22Rv1 (cell line): Measurements from ENCODE around the gene PRKD1.

Source experiments
- H3K27ac ChIP-seq: fragments of 450-650 bp; 2 replicates; pipeline ENCODE4 v1.5.1; 2017
- CTCF ChIP-seq: fragments of 450-650 bp; IDR thresholded peaks from 2 replicates; pipeline ENCODE4 v1.5.1; 2017; ENCODE audit warnings: mild to moderate bottlenecking
- ZFX ChIP-seq: fragments of 450-650 bp; IDR thresholded peaks from 2 replicates; pipeline ENCODE4 v1.6.1; 2017; ENCODE audit warnings: antibody characterized with exemption, borderline replicate concordance

The PRKD1 gene

GRCh38 chr14:29654901-29655550, 272.6 kb downstream of the PRKD1 start:
- no peak overlapping the region for H3K27ac ChIP-seq
- TF ChIP-seq CTCF (no peak), ZFX (no peak)

GRCh38 chr14:29653303-29653702, 274.3 kb downstream of the PRKD1 start:
- TF ChIP-seq CTCF (no peak), ZFX (no peak)

GRCh38 chr14:29652571-29652970, 275.1 kb downstream of the PRKD1 start:
- H3K27ac ChIP-seq = no peak overlapping the region
- TF ChIP-seq ZFX (no peak), CTCF (no peak)

More at GRCh38 chr14:29653303-29653702, 274.3 kb downstream of the PRKD1 start:
- no peak overlapping the region for H3K27ac ChIP-seq

GRCh38 chr14:29650554-29651269, 276.9 kb downstream of the PRKD1 start:
- TF ChIP-seq ZFX (no peak), CTCF (no peak)
- H3K27ac ChIP-seq = no peak overlapping the region

GRCh38 chr14:29649170-29649569, 278.5 kb downstream of the PRKD1 start:
- H3K27ac ChIP-seq = no peak overlapping the region
- no peak for TF ChIP-seq CTCF
- no peak for TF ChIP-seq ZFX

GRCh38 chr14:29648045-29648444, 279.6 kb downstream of the PRKD1 start:
- no peak overlapping the region for H3K27ac ChIP-seq
- TF ChIP-seq CTCF (no peak), ZFX (no peak)

GRCh38 chr14:29645117-29645516, 282.5 kb downstream of the PRKD1 start:
- no peak for TF ChIP-seq CTCF
- no peak for TF ChIP-seq ZFX

More at GRCh38 chr14:29645117-29645516, 282.5 kb downstream of the PRKD1 start:
- H3K27ac ChIP-seq = no peak overlapping the region
